Measurements from ENCODE around the gene UGT1A6.
"Not testable (repeated sequence)": the region's sequence is repeated elsewhere in the genome, so short reads cannot be mapped to it uniquely, and the experiment has no call there.

The UGT1A6 gene

DNA sequence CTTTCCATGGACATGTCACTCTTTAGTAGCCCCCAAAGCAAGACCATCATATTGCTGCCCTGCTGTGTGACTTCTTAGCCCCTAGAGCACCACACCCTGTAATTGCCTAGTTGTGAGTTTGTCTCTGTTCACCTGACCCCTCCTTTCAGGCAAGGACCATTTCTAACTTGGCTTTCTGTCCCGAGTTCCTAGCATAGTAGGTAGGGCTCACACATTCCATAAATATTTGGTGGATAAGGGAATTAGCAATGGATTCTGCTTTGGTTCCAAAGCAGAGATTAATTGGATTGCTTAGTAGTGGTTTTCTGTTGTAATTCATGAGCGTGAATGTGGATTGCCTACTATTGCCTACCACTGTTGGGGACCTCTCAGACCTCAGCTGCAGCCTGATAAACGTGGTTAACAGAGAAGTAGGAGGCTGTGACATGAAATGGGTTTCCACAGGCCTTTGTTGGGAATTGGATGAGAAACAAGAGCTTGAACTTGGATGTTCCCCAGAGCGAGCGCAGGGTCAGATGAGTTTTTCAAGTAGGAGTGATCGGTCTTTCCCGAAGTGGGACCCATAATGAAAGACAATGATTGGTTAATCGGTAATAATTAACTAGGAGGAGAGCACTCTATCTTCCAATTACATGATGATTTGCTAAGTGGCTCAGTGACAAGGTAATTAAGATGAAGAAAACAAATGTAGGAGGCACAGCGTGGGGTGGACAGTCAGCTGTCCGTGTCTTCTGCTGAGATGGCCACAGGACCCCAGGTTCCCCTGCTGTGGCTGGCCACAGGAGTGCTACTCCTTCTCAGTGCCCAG, 54.0 kb downstream of the UGT1A6 start:
- no peak for DNase-seq (ENCODE audit: low spot score)

DNA sequence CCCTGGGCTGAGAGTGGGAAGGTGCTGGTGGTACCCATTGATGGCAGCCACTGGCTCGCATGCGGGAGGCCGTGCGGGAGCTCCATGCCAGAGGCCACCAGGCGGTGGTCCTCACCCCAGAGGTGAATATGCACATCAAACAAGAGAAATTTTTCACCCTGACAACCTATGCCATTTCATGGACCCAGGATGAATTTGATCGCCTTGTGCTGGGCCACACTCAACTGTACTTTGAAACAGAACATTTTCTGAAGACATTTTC, 54.5 kb downstream of the UGT1A6 start:
- no peaks in the 10 kb centered on the region for H3K9me3 ChIP-seq (ENCODE audit: severe bottlenecking)
- no peak for TF ChIP-seq CTCF (IDR thresholded peaks at IDR 0.05; ENCODE audit: poor library complexity, severe bottlenecking)
- no peaks in the 10 kb centered on the region for H3K36me3 ChIP-seq (ENCODE audit: low read depth)
- no peak for DNase-seq (ENCODE audit: low spot score)
- no peak overlapping the region for H3K27ac ChIP-seq (ENCODE audit: poor library complexity, severe bottlenecking)
- no peaks in the 10 kb centered on the region for H3K27me3 ChIP-seq (ENCODE audit: insufficient read depth, poor library complexity, severe bottlenecking)
- H3K4me1 ChIP-seq (ENCODE audit: insufficient read depth, poor library complexity, severe bottlenecking), result no peaks in the 10 kb centered on the region
- ATAC-seq (ENCODE audit: low read depth), result no peak
- H3K4me3 ChIP-seq (ENCODE audit: severe bottlenecking), result no peak overlapping the region

More for the DNA sequence above, 54.0 kb downstream of the UGT1A6 start:
- Histone ChIP-seq H3K27me3 (ENCODE audit: insufficient read depth, poor library complexity, severe bottlenecking) (no peaks in the 10 kb centered on the region), H3K36me3 (ENCODE audit: low read depth) (no peaks in the 10 kb centered on the region), H3K4me1 (ENCODE audit: insufficient read depth, poor library complexity, severe bottlenecking) (no peaks in the 10 kb centered on the region), H3K9me3 (ENCODE audit: severe bottlenecking) (no peaks in the 10 kb centered on the region), H3K4me3 (ENCODE audit: severe bottlenecking) (no peak overlapping the region), H3K27ac (ENCODE audit: poor library complexity, severe bottlenecking) (no peak overlapping the region)
- ATAC-seq (ENCODE audit: low read depth), result no peak
- no peak for TF ChIP-seq CTCF (IDR thresholded peaks at IDR 0.05; ENCODE audit: poor library complexity, severe bottlenecking)

DNA sequence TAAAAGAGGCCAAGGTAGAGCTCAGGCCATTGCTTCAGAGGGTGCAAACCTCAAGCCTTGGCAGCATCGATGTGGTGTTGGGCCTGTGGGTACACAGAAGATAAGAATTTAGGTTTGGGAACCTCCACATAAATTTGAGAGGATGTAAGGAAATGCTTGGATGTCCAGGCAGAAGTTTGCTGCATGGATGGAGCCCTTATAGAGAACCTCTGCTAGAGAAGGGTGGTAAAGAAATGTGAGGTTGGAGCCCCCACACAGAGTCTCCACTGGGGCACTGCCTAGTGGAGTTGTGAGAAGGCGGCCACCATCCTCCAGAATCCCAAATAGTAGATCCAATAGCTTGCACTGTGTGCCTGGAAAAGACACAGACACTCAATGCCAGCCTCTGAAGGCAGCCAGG, 58.0 kb downstream of the UGT1A6 start:
- H3K27me3 ChIP-seq (ENCODE audit: insufficient read depth, poor library complexity, severe bottlenecking); H3K9me3 ChIP-seq (ENCODE audit: severe bottlenecking); H3K4me3 ChIP-seq (ENCODE audit: severe bottlenecking); ATAC-seq (ENCODE audit: low read depth); H3K4me1 ChIP-seq (ENCODE audit: insufficient read depth, poor library complexity, severe bottlenecking); H3K36me3 ChIP-seq (ENCODE audit: low read depth); H3K27ac ChIP-seq (ENCODE audit: poor library complexity, severe bottlenecking); DNase-seq (ENCODE audit: low spot score): not testable (repeated sequence)

DNA sequence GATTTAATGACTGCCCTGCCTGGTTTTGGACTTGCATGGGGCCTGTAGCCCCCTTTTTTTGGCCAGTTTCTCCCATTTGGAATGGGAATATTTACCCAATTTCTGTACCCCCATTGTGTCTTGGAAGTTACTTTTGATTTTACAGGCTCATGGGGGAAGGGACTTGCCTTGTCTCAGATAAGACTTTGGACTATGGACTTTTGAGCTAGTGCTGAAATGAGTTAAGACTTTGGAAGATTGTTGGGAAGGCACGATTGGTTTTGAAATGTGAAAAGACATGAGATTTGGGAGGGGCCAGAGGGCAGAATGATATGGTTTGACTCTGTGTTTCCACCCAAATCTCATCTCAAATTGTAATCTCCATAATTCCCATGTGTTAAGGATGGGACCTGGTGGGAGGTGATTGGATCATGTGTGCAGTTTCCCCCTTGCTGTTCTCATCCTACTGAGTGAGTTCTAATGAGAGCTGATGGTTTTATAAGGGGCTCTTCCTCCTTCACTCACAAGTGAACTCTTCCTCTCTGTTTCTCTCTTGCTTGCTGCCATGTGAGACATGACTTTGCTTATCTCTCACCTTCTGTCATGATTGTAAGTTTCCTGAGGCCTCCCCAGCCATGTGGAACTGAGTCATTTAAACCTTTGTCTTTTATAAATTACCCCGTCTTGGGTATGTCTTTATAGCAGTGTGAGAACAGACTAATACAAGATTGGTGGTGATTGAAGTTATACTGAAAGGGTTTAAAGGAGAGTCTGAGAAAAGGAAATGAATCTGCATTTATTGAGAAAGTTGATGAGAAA, 58.7 kb downstream of the UGT1A6 start:
- not testable (repeated sequence) for ATAC-seq (ENCODE audit: low read depth); H3K36me3 ChIP-seq (ENCODE audit: low read depth); H3K27ac ChIP-seq (ENCODE audit: poor library complexity, severe bottlenecking); H3K9me3 ChIP-seq (ENCODE audit: severe bottlenecking); H3K4me1 ChIP-seq (ENCODE audit: insufficient read depth, poor library complexity, severe bottlenecking); H3K4me3 ChIP-seq (ENCODE audit: severe bottlenecking); DNase-seq (ENCODE audit: low spot score); H3K27me3 ChIP-seq (ENCODE audit: insufficient read depth, poor library complexity, severe bottlenecking)

- Histone ChIP-seq H3K4me3 (ENCODE audit: severe bottlenecking) (no peak overlapping the region), H3K4me1 (ENCODE audit: insufficient read depth, poor library complexity, severe bottlenecking) (no peaks in the 10 kb centered on the region), H3K9me3 (ENCODE audit: severe bottlenecking) (no peaks in the 10 kb centered on the region), H3K27ac (ENCODE audit: poor library complexity, severe bottlenecking) (no peak overlapping the region), H3K36me3 (ENCODE audit: low read depth) (no peaks in the 10 kb centered on the region), H3K27me3 (ENCODE audit: insufficient read depth, poor library complexity, severe bottlenecking) (no peaks in the 10 kb centered on the region)
- DNase-seq (ENCODE audit: low spot score), result no peak
- no peak for ATAC-seq (ENCODE audit: low read depth)
- TF ChIP-seq CTCF (IDR thresholded peaks at IDR 0.05; ENCODE audit: poor library complexity, severe bottlenecking), result no peak
These were observed 62.4 kb downstream of the UGT1A6 start for GRCh38 chr2:233754872-233755611.

All from RWPE2 (cell line).